NB4 (cell line): ENCODE data around the gene A2ML1.

Experiments used
- POLR2A ChIP-seq: IDR thresholded peaks from 2 replicates; pipeline ENCODE4 v1.6.1; 2011; ENCODE audit warnings: mild to moderate bottlenecking; ENCODE audit not compliant: insufficient read length; ENCODE audit errors: extremely low read depth
- TF ChIP-seq, protein P1 (sequence below): IDR thresholded peaks from one replicate; pipeline ENCODE4 v1.5.1; 2012; ENCODE audit warnings: low read depth, low read length

DNA sequence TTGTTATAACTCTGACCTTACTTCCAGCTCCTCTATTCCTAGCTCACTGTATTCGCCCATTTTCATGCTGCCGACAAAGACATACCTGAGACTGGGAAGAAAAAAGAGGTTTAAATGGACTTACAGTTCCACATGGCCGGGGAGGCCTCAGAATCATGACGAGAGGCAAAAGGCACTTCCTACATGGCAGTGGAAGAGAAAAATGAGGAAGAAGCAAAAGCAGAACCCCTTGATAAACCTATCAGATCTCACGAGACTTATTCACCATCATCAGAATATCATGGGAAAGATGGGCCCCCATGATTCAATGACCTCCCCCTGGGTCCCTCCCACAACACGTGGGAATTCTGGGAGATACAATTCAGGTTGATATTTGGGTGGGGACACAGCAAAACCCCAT is 77.4 kb downstream of the A2ML1 start:
- TF ChIP-seq, protein P1, sequence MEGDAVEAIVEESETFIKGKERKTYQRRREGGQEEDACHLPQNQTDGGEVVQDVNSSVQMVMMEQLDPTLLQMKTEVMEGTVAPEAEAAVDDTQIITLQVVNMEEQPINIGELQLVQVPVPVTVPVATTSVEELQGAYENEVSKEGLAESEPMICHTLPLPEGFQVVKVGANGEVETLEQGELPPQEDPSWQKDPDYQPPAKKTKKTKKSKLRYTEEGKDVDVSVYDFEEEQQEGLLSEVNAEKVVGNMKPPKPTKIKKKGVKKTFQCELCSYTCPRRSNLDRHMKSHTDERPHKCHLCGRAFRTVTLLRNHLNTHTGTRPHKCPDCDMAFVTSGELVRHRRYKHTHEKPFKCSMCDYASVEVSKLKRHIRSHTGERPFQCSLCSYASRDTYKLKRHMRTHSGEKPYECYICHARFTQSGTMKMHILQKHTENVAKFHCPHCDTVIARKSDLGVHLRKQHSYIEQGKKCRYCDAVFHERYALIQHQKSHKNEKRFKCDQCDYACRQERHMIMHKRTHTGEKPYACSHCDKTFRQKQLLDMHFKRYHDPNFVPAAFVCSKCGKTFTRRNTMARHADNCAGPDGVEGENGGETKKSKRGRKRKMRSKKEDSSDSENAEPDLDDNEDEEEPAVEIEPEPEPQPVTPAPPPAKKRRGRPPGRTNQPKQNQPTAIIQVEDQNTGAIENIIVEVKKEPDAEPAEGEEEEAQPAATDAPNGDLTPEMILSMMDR: no peak
- no peak for TF ChIP-seq POLR2A
